Midbrain (tissue), 1 donor: Measurements from ENCODE around the gene STARD9.
"Not testable (repeated sequence)": the region's sequence is repeated elsewhere in the genome, so short reads cannot be mapped to it uniquely, and the experiment has no call there.

ENCODE experiments used
- DNase-seq: peaks from one replicate; lab custom pipeline; 2025; lab: John Stamatoyannopoulos, UW

Gene STARD9

GRCh38 chr15:42575188-42576039 is at the start of gene STARD9:
STARD9 (plus strand) TSS chr15:42575606; CDS start chr15:42575716, 110 bp downstream.
- DNase-seq: peak; percentile 99

- DNase-seq: no peak
Observed at GRCh38 chr15:42528970-42529369, 46.4 kb upstream of the STARD9 start.

GRCh38 chr15:42533246-42533645 is 42.2 kb upstream of the STARD9 start:
- no peak for DNase-seq

- no peak for DNase-seq
Observed at GRCh38 chr15:42544853-42545629, 30.4 kb upstream of the STARD9 start.

GRCh38 chr15:42547918-42548248 is 27.5 kb upstream of the STARD9 start:
- DNase-seq: no peak

GRCh38 chr15:42548249-42549031 is 27.0 kb upstream of the STARD9 start, which contains the start of the genes HAUS2 and LRRC57:
HAUS2 (plus strand) TSS chr15:42548838; CDS start chr15:42548873, 35 bp downstream.
LRRC57 (minus strand) TSS chr15:42548793; CDS start chr15:42548434, 359 bp downstream.
- peak; percentile 80 for DNase-seq

GRCh38 chr15:42549032-42549491 is 26.3 kb upstream of the STARD9 start:
- DNase-seq: peak; percentile 43

GRCh38 chr15:42549741-42550392 is 25.5 kb upstream of the STARD9 start:
- DNase-seq: no peak

- no peak for DNase-seq
Observed at GRCh38 chr15:42553554-42553953, 21.9 kb upstream of the STARD9 start.

GRCh38 chr15:42556550-42557207 is 18.7 kb upstream of the STARD9 start:
- DNase-seq: not testable (repeated sequence)

- DNase-seq: no peak
Observed at GRCh38 chr15:42558739-42559138, 16.7 kb upstream of the STARD9 start.

- DNase-seq: no peak
Observed at GRCh38 chr15:42576040-42576594, 711 bp downstream of the STARD9 start.

GRCh38 chr15:42576776-42577175 is 1.4 kb downstream of the STARD9 start:
- no peak for DNase-seq

GRCh38 chr15:42577514-42578031 is 2.2 kb downstream of the STARD9 start:
- no peak for DNase-seq

GRCh38 chr15:42578984-42579537 is 3.7 kb downstream of the STARD9 start:
- no peak for DNase-seq

- DNase-seq: peak; percentile 87
Observed at GRCh38 chr15:42581272-42581730, 5.9 kb downstream of the STARD9 start.

GRCh38 chr15:42582569-42583375 is 7.4 kb downstream of the STARD9 start:
- peak; percentile 52 for DNase-seq

GRCh38 chr15:42584031-42584765 is 8.8 kb downstream of the STARD9 start:
- DNase-seq: peak; percentile 44
